ENCODE measurements around the gene RHOBTB1.

RHOBTB1 gene

DNA sequence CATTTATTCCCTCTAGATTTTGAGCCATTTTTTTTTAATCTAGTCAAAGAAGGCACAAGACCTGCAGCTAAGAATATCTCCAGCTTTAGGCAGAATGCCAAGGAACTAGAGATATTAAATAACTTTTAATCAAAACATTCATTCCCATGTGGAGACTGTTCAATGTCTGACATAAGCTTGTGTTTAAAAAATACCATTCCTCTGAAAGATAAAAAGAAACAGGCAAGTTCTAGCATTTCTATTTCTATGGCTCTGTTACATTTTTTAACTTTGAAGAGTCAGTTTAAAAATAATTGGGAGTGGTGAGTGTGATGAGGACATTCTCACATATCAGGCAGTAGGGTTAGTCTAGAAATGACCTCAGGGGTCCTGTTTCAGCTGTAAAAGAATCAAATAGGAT lies 48.0 kb downstream of the RHOBTB1 start:
- TF ChIP-seq, protein P1, sequence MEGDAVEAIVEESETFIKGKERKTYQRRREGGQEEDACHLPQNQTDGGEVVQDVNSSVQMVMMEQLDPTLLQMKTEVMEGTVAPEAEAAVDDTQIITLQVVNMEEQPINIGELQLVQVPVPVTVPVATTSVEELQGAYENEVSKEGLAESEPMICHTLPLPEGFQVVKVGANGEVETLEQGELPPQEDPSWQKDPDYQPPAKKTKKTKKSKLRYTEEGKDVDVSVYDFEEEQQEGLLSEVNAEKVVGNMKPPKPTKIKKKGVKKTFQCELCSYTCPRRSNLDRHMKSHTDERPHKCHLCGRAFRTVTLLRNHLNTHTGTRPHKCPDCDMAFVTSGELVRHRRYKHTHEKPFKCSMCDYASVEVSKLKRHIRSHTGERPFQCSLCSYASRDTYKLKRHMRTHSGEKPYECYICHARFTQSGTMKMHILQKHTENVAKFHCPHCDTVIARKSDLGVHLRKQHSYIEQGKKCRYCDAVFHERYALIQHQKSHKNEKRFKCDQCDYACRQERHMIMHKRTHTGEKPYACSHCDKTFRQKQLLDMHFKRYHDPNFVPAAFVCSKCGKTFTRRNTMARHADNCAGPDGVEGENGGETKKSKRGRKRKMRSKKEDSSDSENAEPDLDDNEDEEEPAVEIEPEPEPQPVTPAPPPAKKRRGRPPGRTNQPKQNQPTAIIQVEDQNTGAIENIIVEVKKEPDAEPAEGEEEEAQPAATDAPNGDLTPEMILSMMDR (IDR thresholded peaks at IDR 0.05; ENCODE audit: low read depth, low read length) = no peak
- peaks cover 9% of the 10 kb centered on the region; the same call in 1 of the 2 replicates for H3K4me1 ChIP-seq
- no peak overlapping the region for H3K4me3 ChIP-seq (ENCODE audit: low read depth, low read length)
- no peak for DNase-seq
- H3K27me3 ChIP-seq = no peaks in the 10 kb centered on the region
- H3K36me3 ChIP-seq = no peaks in the 10 kb centered on the region
- H3K9me3 ChIP-seq = no peaks in the 10 kb centered on the region

- Histone ChIP-seq H3K36me3 (no peaks in the 10 kb centered on the region), H3K9me3 (no peaks in the 10 kb centered on the region), H3K27me3 (no peaks in the 10 kb centered on the region), H3K4me1 (peaks cover 3% of the 10 kb centered on the region; the same call in 1 of the 2 replicates), H3K4me3 (ENCODE audit: low read depth, low read length) (no peak overlapping the region)
- TF ChIP-seq, protein P1 (IDR thresholded peaks at IDR 0.05; ENCODE audit: low read depth, low read length) = no peak
- DNase-seq = no peak
Observed at GRCh38 chr10:60894786-60895185, 49.2 kb downstream of the RHOBTB1 start.

GRCh38 chr10:60893231-60893630 lies 50.8 kb downstream of the RHOBTB1 start:
- TF ChIP-seq, protein P1 (IDR thresholded peaks at IDR 0.05; ENCODE audit: low read depth, low read length) = no peak
- no peaks in the 10 kb centered on the region for H3K36me3 ChIP-seq

DNA sequence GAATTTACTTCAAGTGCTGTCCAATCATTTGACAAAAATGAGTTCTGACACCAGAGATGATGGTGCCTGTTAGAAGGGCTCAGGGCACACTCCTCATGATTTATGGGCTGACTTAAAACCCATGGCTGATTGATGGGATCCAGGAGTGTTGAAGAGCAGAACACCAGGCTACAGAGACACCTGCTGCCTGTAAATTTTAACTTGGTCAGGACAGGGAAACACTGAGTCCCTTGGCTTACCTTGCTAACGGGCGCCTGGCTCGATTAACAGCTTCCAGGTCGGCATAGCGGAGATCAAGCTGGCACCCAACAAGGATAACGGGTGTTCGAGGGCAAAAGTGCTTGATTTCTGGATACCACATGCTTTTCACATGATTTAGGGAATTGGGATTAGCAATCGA lies 51.4 kb downstream of the RHOBTB1 start:
- Histone ChIP-seq H3K9me3 (no peaks in the 10 kb centered on the region), H3K27me3 (no peaks in the 10 kb centered on the region), H3K36me3 (no peaks in the 10 kb centered on the region), H3K4me1 (peaks cover 3% of the 10 kb centered on the region; the same call in 1 of the 2 replicates), H3K4me3 (ENCODE audit: low read depth, low read length) (no peak overlapping the region)
- TF ChIP-seq, protein P1 (IDR thresholded peaks at IDR 0.05; ENCODE audit: low read depth, low read length) = no peak
- no peak for DNase-seq

More at GRCh38 chr10:60893231-60893630, 50.8 kb downstream of the RHOBTB1 start:
- no peaks in the 10 kb centered on the region for H3K9me3 ChIP-seq
- H3K27me3 ChIP-seq = no peaks in the 10 kb centered on the region
- DNase-seq = no peak
- no peak overlapping the region for H3K4me3 ChIP-seq (ENCODE audit: low read depth, low read length)
- peaks cover 3% of the 10 kb centered on the region; the same call in 1 of the 2 replicates for H3K4me1 ChIP-seq

GRCh38 chr10:60890811-60891210 lies 53.2 kb downstream of the RHOBTB1 start:
- H3K4me1 ChIP-seq = peaks cover 3% of the 10 kb centered on the region; the same call in 1 of the 2 replicates
- no peaks in the 10 kb centered on the region for H3K27me3 ChIP-seq
- no peaks in the 10 kb centered on the region for H3K9me3 ChIP-seq
- H3K36me3 ChIP-seq = no peaks in the 10 kb centered on the region
- no peak overlapping the region for H3K4me3 ChIP-seq (ENCODE audit: low read depth, low read length)
- TF ChIP-seq, protein P1 (IDR thresholded peaks at IDR 0.05; ENCODE audit: low read depth, low read length) = no peak
- DNase-seq = no peak

DNA sequence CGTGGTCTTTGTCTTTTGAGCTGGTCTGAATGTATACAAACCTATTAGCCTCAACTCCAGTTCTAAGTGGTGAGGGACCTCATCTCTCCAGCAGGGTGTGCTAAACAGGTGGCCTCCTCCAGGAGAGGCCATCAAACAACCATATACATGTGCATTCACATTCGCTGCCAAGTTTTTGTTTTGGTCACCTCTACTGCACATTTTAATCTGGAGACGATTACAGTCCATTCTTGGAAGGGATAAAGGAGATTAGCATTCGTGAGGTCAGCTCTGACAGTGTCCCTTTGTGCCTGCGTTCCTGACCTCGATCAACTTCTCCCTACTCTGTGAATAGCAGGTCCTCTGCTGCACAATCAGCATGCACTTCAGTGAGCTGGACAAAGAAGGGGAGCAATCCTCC lies 60.8 kb downstream of the RHOBTB1 start:
- Histone ChIP-seq H3K9me3 (no peaks in the 10 kb centered on the region), H3K4me1 (no peaks in the 10 kb centered on the region), H3K27me3 (no peaks in the 10 kb centered on the region), H3K4me3 (ENCODE audit: low read depth, low read length) (no peak overlapping the region), H3K36me3 (no peaks in the 10 kb centered on the region)
- TF ChIP-seq, protein P1 (IDR thresholded peaks at IDR 0.05; ENCODE audit: low read depth, low read length) = peak; percentile 66
- peak; percentile 34 for DNase-seq

Measured in BE2C (cell line).